Smooth muscle cell (in vitro differentiated cells): ENCODE results near the gene MAPT. TPM values are rescaled to one million over a fixed set of nuclear protein-coding genes. Genes with fewer than 3 reads are reported as not detected.

ENCODE experiments used
- DNase-seq: peaks from one replicate; lab custom pipeline; 2025; ENCODE audit not compliant: unreplicated experiment; lab: John Stamatoyannopoulos, UW
- H2AFZ ChIP-seq: fragments of 200-600 bp; sonication (generic); 2 replicates; pipeline ENCODE4 v1.6.0; 2016; ENCODE audit warnings: antibody characterized with exemption, low read depth, mild to moderate bottlenecking
- H3F3A ChIP-seq: fragments of 200-600 bp; sonication (generic); 2 replicates; pipeline ENCODE4 v1.6.0; 2017; ENCODE audit warnings: antibody characterized with exemption, low read depth
- H3K27ac ChIP-seq: fragments of 200-600 bp; sonication (generic); 2 replicates; pipeline ENCODE4 v1.5.1; 2016; ENCODE audit warnings: low read depth, mild to moderate bottlenecking
- H3K27me3 ChIP-seq: fragments of 200-600 bp; sonication (generic); 2 replicates; pipeline ENCODE4 v1.6.1; 2016; ENCODE audit warnings: low read depth, mild to moderate bottlenecking
- H3K36me3 ChIP-seq: fragments of 200-600 bp; sonication (generic); 2 replicates; pipeline ENCODE4 v1.5.1; 2016; ENCODE audit warnings: low read depth
- H3K4me1 ChIP-seq: fragments of 200-600 bp; sonication (generic); 2 replicates; pipeline ENCODE4 v1.5.1; 2016; ENCODE audit warnings: low read depth
- H3K4me2 ChIP-seq: fragments of 200-600 bp; sonication (generic); 2 replicates; pipeline ENCODE4 v1.6.0; 2016; ENCODE audit warnings: mild to moderate bottlenecking
- H3K4me3 ChIP-seq: fragments of 200-600 bp; sonication (generic); 2 replicates; pipeline ENCODE4 v1.5.1; 2016; ENCODE audit warnings: mild to moderate bottlenecking
- H3K79me2 ChIP-seq: fragments of 200-600 bp; sonication (generic); 2 replicates; pipeline ENCODE4 v1.6.0; 2016; ENCODE audit warnings: low read depth, mild to moderate bottlenecking
- H3K9ac ChIP-seq: fragments of 200-600 bp; sonication (generic); 2 replicates; pipeline ENCODE4 v1.6.0; 2016; ENCODE audit warnings: low read depth
- H3K9me3 ChIP-seq: fragments of 200-600 bp; sonication (generic); replicated peaks from 2 replicates; pipeline ENCODE4 v1.5.1; 2016; ENCODE audit warnings: low read depth
- H4K20me1 ChIP-seq: fragments of 200-600 bp; sonication (generic); 2 replicates; pipeline ENCODE4 v1.6.0; 2016; ENCODE audit warnings: low read depth
- CTCF ChIP-seq: fragments of 200-600 bp; sonication (generic); IDR thresholded peaks from 2 replicates; pipeline ENCODE4 v1.5.1; 2017; ENCODE audit warnings: borderline replicate concordance, mild to moderate bottlenecking, antibody characterized with exemption; ENCODE audit not compliant: insufficient read depth, poor library complexity, severe bottlenecking
- WGBS: methylation state at CpG from one replicate; pipeline ENCODE4 v1.1.7; 2016; ENCODE audit warnings: low lambda C conversion rate; 5-methylcytosine and 5-hydroxymethylcytosine counted together
- polyA plus RNA-seq: library from polyadenylated mRNA; unstranded; fragments of >200 nt; fragmentation: Nextera tagmentation; extraction: Ambion mirVana; gene quantifications from 2 replicates; pipeline ENCODE4 v1.2.1, GENCODE V29; 2016
- total RNA-seq: library from RNA; depleted of rRNA; stranded (reverse); fragments of >200 nt; gene quantifications from 2 replicates; pipeline ENCODE4 v1.2.3, GENCODE V29; 2014

MAPT gene
- total and polyA plus RNA-seq, 2 experiments from 2014 or later, result 0.49 to 1.7 TPM

- H3F3A ChIP-seq, result no peaks in the 10 kb centered on the region
- peaks cover 77% of the 10 kb centered on the region for H4K20me1 ChIP-seq
- H3K9me3 ChIP-seq, result no peaks in the 10 kb centered on the region
- H3K4me1 ChIP-seq, result peaks cover 11% of the 10 kb centered on the region
- H3K4me3 ChIP-seq, result no peak overlapping the region
- H3K36me3 ChIP-seq, result peaks cover 15% of the 10 kb centered on the region
- no peak overlapping the region for H3K27ac ChIP-seq
- no peak overlapping the region for H3K4me2 ChIP-seq
- peaks cover 48% of the 10 kb centered on the region for H3K79me2 ChIP-seq
- H3K27me3 ChIP-seq, result no peaks in the 10 kb centered on the region
- H3K9ac ChIP-seq, result no peak overlapping the region
- DNase-seq, result no peak
- no peak for TF ChIP-seq CTCF
- WGBS, result 79% methylated on average over 8 of the region's 8 CpGs
- H2AFZ ChIP-seq, result no peak overlapping the region
These were observed 159.7 kb downstream of the MAPT start for GRCh38 chr17:46053911-46054534.

- H3K4me3 ChIP-seq, result no peak overlapping the region
- H3F3A ChIP-seq, result no peaks in the 10 kb centered on the region
- H3K9ac ChIP-seq, result no peak overlapping the region
- no peak overlapping the region for H3K4me2 ChIP-seq
- H2AFZ ChIP-seq, result no peak overlapping the region
- peaks cover 11% of the 10 kb centered on the region for H3K4me1 ChIP-seq
- no peaks in the 10 kb centered on the region for H3K36me3 ChIP-seq
- no peaks in the 10 kb centered on the region for H3K9me3 ChIP-seq
- WGBS, result 63% methylated on average over 4 of the region's 4 CpGs
- H3K79me2 ChIP-seq, result peaks cover 46% of the 10 kb centered on the region
- no peak for TF ChIP-seq CTCF
- DNase-seq, result no peak
- no peaks in the 10 kb centered on the region for H3K27me3 ChIP-seq
- H4K20me1 ChIP-seq, result peaks cover 77% of the 10 kb centered on the region
- H3K27ac ChIP-seq, result peak overlapping the region; percentile 65
These were observed 162.5 kb downstream of the MAPT start for GRCh38 chr17:46056800-46057304.

- H4K20me1 ChIP-seq, result peaks cover 74% of the 10 kb centered on the region
- H3K79me2 ChIP-seq, result peaks cover 41% of the 10 kb centered on the region
- WGBS, result 87% methylated on average over 4 of the region's 4 CpGs
- H3F3A ChIP-seq, result no peaks in the 10 kb centered on the region
- no peak for TF ChIP-seq CTCF
- H3K4me2 ChIP-seq, result no peak overlapping the region
- no peak overlapping the region for H2AFZ ChIP-seq
- peak overlapping the region; percentile 65 for H3K27ac ChIP-seq
- no peaks in the 10 kb centered on the region for H3K36me3 ChIP-seq
- no peak overlapping the region for H3K9ac ChIP-seq
- no peaks in the 10 kb centered on the region for H3K27me3 ChIP-seq
- no peaks in the 10 kb centered on the region for H3K9me3 ChIP-seq
- no peak overlapping the region for H3K4me3 ChIP-seq
- DNase-seq, result no peak
- H3K4me1 ChIP-seq, result peaks cover 11% of the 10 kb centered on the region
These were observed 163.0 kb downstream of the MAPT start for GRCh38 chr17:46057366-46057765.

GRCh38 chr17:46059486-46059885 lies 165.1 kb downstream of the MAPT start:
- H3F3A ChIP-seq, result no peaks in the 10 kb centered on the region
- no peak for TF ChIP-seq CTCF
- peaks cover 29% of the 10 kb centered on the region for H3K79me2 ChIP-seq
- H3K36me3 ChIP-seq, result no peaks in the 10 kb centered on the region
- H4K20me1 ChIP-seq, result peaks cover 72% of the 10 kb centered on the region
- H3K4me1 ChIP-seq, result peaks cover 11% of the 10 kb centered on the region
- no peaks in the 10 kb centered on the region for H3K9me3 ChIP-seq
- H3K4me3 ChIP-seq, result no peak overlapping the region
- no peak for DNase-seq
- no peak overlapping the region for H2AFZ ChIP-seq
- H3K27me3 ChIP-seq, result no peaks in the 10 kb centered on the region
- no peak overlapping the region for H3K27ac ChIP-seq
- WGBS, result 91% methylated on average over 6 of the region's 6 CpGs
- no peak overlapping the region for H3K4me2 ChIP-seq
- H3K9ac ChIP-seq, result no peak overlapping the region
